Measurements from ENCODE around the gene WIPI1.

DNA sequence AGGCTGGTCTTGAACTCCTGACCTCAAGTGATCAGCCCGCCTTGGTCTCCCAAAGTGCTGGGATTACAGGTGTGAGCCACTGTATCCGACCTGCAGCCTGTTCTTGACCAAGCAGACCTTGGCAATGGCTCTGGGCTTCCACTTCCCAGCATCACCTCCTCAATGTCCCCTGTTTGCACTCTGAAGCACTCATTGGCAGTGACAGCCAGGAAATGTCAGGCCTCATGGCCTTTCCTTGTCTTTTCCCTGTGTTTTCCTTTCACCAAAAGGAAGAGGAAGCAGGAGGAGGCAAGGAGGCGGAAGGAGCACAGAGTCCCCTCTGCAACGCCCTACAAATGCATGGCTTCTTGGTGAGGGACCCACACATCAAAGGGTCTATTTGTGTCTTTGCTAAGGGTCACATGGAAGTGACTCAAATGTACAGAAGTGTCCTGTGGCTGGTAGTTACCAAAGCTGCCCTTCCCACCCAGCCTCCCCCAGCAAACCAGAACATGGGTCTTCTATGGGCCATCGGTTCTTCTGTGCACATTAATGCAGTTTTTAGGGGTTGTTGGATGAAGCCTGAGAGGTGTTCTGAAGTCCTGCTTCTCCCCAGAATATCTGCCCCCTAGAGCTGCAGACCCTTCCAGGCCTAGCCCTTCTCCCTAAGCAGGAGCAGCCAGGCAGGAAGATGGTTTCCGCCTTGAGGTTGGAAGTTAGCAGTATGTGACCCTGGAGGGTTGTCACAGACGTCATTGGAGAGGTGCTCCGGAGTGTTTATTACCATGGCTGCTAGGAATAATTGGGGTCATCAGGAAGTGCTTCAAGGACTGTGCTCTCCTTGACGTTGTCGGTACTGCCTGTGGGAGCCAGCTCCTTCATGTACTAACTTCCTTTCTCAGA lies 60.8 kb downstream of the WIPI1 start:
- TF ChIP-seq CTCF (IDR thresholded peaks at IDR 0.05) = no peak
- no peak for TF ChIP-seq POLR2A (IDR thresholded peaks at IDR 0.05)
- TF ChIP-seq EP300 (IDR thresholded peaks at IDR 0.05) = no peak
- TF ChIP-seq POLR2AphosphoS5 (IDR thresholded peaks at IDR 0.05) = no peak

Measured in suprapubic skin (tissue), 4 donors.